Liver (tissue), 9 donors: Measurements from ENCODE around the gene TMPRSS13. TPM values are rescaled to one million over a fixed set of nuclear protein-coding genes. Genes with fewer than 3 reads are reported as not detected.

Experiments
- DNase-seq: peaks from one replicate; pipeline ENCODE4 v3.0.0-alpha.2; 2017; ENCODE audit warnings: low spot score
- H3K27ac ChIP-seq, 2 donors: one replicate each; pipeline ENCODE4 v1.7.0; 2013; ENCODE audit warnings: inconsistent platforms in 2 of 2, low read length in 2 of 2, control low read depth in 1 of 2, low read depth in 1 of 2, mild to moderate bottlenecking in 1 of 2
- H3K27me3 ChIP-seq, 4 donors: one replicate each; pipeline versions ENCODE4 v1.6.1 to v1.7.0; 2013; ENCODE audit warnings: low read length in 3 of 4, inconsistent platforms in 1 of 4, mild to moderate bottlenecking in 1 of 4, moderate library complexity in 1 of 4; ENCODE audit not compliant: control insufficient read depth in 4 of 4, insufficient read depth in 4 of 4
- H3K36me3 ChIP-seq, 4 donors: one replicate each; pipeline versions ENCODE4 v1.6.1 to v1.7.0; 2013; ENCODE audit warnings: low read length in 3 of 4, mild to moderate bottlenecking in 3 of 4, low read depth in 1 of 4, moderate library complexity in 1 of 4; ENCODE audit not compliant: control insufficient read depth in 4 of 4, insufficient read depth in 3 of 4
- H3K4me1 ChIP-seq, 4 donors: one replicate each; pipeline versions ENCODE4 v1.6.1 to v1.7.0; 2013; ENCODE audit warnings: low read length in 3 of 4, mild to moderate bottlenecking in 3 of 4, moderate library complexity in 1 of 4; ENCODE audit not compliant: control insufficient read depth in 4 of 4, insufficient read depth in 4 of 4
- H3K4me3 ChIP-seq, 3 donors: one replicate each; pipeline versions ENCODE4 v1.6.1 to v1.7.0; 2013; ENCODE audit warnings: low read length in 3 of 3, control low read depth in 1 of 3, low read depth in 1 of 3, mild to moderate bottlenecking in 1 of 3
- H3K9ac ChIP-seq, 2 donors: one replicate each; pipeline ENCODE4 v1.7.0; 2013; ENCODE audit warnings: low read length in 2 of 2, mild to moderate bottlenecking in 2 of 2, moderate library complexity in 2 of 2, control low read depth in 1 of 2, low read depth in 1 of 2
- H3K9me3 ChIP-seq, 4 donors: one replicate each; pipeline versions ENCODE4 v1.6.1 to v1.7.0; 2013; ENCODE audit warnings: low read length in 3 of 4; ENCODE audit not compliant: control insufficient read depth in 4 of 4
- ATF3 ChIP-seq: IDR thresholded peaks from 2 replicates; pipeline ENCODE4 v1.6.1; 2016; ENCODE audit warnings: antibody characterized with exemption
- EGR1 ChIP-seq, 2 donors: IDR thresholded peaks; 2 replicates each; pipeline ENCODE4 v1.6.1; 2016 to 2018; ENCODE audit warnings: antibody characterized with exemption in 2 of 2, low read depth in 2 of 2
- FOXA1 ChIP-seq: IDR thresholded peaks from 2 replicates; pipeline ENCODE4 v1.6.1; 2016; ENCODE audit warnings: antibody characterized with exemption
- HNF4G ChIP-seq: IDR thresholded peaks from 2 replicates; pipeline ENCODE4 v1.6.1; 2016; ENCODE audit warnings: antibody characterized with exemption
- JUND ChIP-seq, 2 donors: IDR thresholded peaks; 2 replicates each; pipeline ENCODE4 v1.6.1; 2016; ENCODE audit warnings: antibody characterized with exemption in 2 of 2
- NR2F2 ChIP-seq: IDR thresholded peaks from 2 replicates; pipeline ENCODE4 v1.6.1; 2016; ENCODE audit warnings: antibody characterized with exemption
- RAD21 ChIP-seq, 2 donors: IDR thresholded peaks; 2 replicates each; pipeline ENCODE4 v1.6.1; 2016; ENCODE audit warnings: antibody characterized with exemption in 2 of 2, mild to moderate bottlenecking in 2 of 2
- RXRA ChIP-seq, 2 donors: IDR thresholded peaks; 2 replicates each; pipeline ENCODE4 v1.6.1; 2017 to 2018; ENCODE audit warnings: antibody characterized with exemption in 2 of 2, mild to moderate bottlenecking in 1 of 2
- SP1 ChIP-seq: IDR thresholded peaks from 2 replicates; pipeline ENCODE4 v1.6.1; 2018; ENCODE audit warnings: antibody characterized with exemption, mild to moderate bottlenecking
- TAF1 ChIP-seq: conservative IDR thresholded peaks from 2 replicates; pipeline ENCODE4 v1.6.1; 2016; ENCODE audit warnings: antibody characterized with exemption, mild to moderate bottlenecking
- YY1 ChIP-seq: IDR thresholded peaks from 2 replicates; pipeline ENCODE4 v1.6.1; 2016; ENCODE audit warnings: antibody characterized with exemption, mild to moderate bottlenecking
- WGBS: extraction: QIAGEN DNeasy Blood & Tissue Kit; methylation state at CpG from one replicate; pipeline ENCODE4 v1.1.7; 2013; 5-methylcytosine and 5-hydroxymethylcytosine counted together
- polyA plus RNA-seq, 2 donors: library from polyadenylated mRNA; stranded (reverse) in 1 of 2; unstranded in 1 of 2; fragments of 200-250 nt in 1 of 2; fragments of >200 nt in 1 of 2; fragmentation: Nextera tagmentation in 1 of 2; extraction: Ambion mirVana in 1 of 2; gene quantifications; one replicate each; pipeline versions ENCODE4 v1.2.1 to v1.2.3, GENCODE V29; 2013 to 2015
- total RNA-seq, 2 donors: library from RNA; depleted of rRNA; stranded (reverse); fragments of >200 nt; gene quantifications; one replicate each; pipeline ENCODE4 v1.2.3, GENCODE V29; 2014
- TF ChIP-seq, protein P1 (sequence below): IDR thresholded peaks from 2 replicates; pipeline ENCODE4 v1.6.1; 2016; ENCODE audit warnings: antibody characterized with exemption, mild to moderate bottlenecking
- TF ChIP-seq, protein P2 (sequence below): fragments of 150-350 bp; IDR thresholded peaks from 2 replicates; pipeline ENCODE4 v1.5.1; 2017; ENCODE audit warnings: improper control_type of control experiment, low read depth, low read length; ENCODE audit not compliant: missing input control
- TF ChIP-seq, protein P3 (sequence below): IDR thresholded peaks from 2 replicates; pipeline ENCODE4 v1.6.1; 2016; ENCODE audit warnings: antibody characterized with exemption
- donor health status: healthy.
- donor health status: healthy.
- donor health status: healthy.
- donor health status: healthy.
- donor health status: healthy.

The TMPRSS13 gene
- total and polyA plus RNA-seq, 4 donors, result 0.11 to 0.93 (median 0.24) TPM

GRCh38 chr11:117876059-117876340 lies 53.2 kb downstream of the TMPRSS13 start (continued):
- TF ChIP-seq, protein P1, sequence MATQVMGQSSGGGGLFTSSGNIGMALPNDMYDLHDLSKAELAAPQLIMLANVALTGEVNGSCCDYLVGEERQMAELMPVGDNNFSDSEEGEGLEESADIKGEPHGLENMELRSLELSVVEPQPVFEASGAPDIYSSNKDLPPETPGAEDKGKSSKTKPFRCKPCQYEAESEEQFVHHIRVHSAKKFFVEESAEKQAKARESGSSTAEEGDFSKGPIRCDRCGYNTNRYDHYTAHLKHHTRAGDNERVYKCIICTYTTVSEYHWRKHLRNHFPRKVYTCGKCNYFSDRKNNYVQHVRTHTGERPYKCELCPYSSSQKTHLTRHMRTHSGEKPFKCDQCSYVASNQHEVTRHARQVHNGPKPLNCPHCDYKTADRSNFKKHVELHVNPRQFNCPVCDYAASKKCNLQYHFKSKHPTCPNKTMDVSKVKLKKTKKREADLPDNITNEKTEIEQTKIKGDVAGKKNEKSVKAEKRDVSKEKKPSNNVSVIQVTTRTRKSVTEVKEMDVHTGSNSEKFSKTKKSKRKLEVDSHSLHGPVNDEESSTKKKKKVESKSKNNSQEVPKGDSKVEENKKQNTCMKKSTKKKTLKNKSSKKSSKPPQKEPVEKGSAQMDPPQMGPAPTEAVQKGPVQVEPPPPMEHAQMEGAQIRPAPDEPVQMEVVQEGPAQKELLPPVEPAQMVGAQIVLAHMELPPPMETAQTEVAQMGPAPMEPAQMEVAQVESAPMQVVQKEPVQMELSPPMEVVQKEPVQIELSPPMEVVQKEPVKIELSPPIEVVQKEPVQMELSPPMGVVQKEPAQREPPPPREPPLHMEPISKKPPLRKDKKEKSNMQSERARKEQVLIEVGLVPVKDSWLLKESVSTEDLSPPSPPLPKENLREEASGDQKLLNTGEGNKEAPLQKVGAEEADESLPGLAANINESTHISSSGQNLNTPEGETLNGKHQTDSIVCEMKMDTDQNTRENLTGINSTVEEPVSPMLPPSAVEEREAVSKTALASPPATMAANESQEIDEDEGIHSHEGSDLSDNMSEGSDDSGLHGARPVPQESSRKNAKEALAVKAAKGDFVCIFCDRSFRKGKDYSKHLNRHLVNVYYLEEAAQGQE, result no peak
- no peak for TF ChIP-seq HNF4G
- no peak for TF ChIP-seq EGR1 (IDR thresholded peaks at IDR 0.05; ENCODE audit: low read depth in 2 of 2)
- no peak for TF ChIP-seq TAF1
- TF ChIP-seq SP1, result no peak
- no peak for TF ChIP-seq NR2F2
- TF ChIP-seq RAD21 (IDR thresholded peaks at IDR 0.05), result no peak
- TF ChIP-seq ATF3, result no peak
- no peak for TF ChIP-seq JUND (IDR thresholded peaks at IDR 0.05)
- no peak for TF ChIP-seq FOXA1

- H3K9me3 ChIP-seq, result no peaks in the 10 kb centered on the region
- no peaks in the 10 kb centered on the region for H3K36me3 ChIP-seq
- H3K27me3 ChIP-seq, result peaks cover 0 to 16% (median 1%) of the 10 kb centered on the region in 4 donors
- peak overlapping the region in 2 of 3 donors; percentile 43 to 44 for H3K4me3 ChIP-seq
- no peak overlapping the region for H3K9ac ChIP-seq
- H3K4me1 ChIP-seq, result peaks cover 0 to 15% (median 8%) of the 10 kb centered on the region in 4 donors
- peak; percentile 30 for DNase-seq
- H3K27ac ChIP-seq, result peak overlapping the region; percentile 59 to 61
- no peak for TF ChIP-seq TAF1
- TF ChIP-seq ATF3, result no peak
- no peak for TF ChIP-seq HNF4G
- TF ChIP-seq EGR1 (IDR thresholded peaks at IDR 0.05; ENCODE audit: low read depth in 2 of 2), result no peak
- whole genome bisulfite sequencing, result 4% methylated on average over 20 of the region's 20 CpGs
Measured at GRCh38 chr11:117875382-117876058, 53.7 kb downstream of the TMPRSS13 start.

- Histone ChIP-seq H3K9ac (no peak overlapping the region), H3K27ac (peak overlapping the region in 1 of 2 donors; percentile 9), H3K4me1 (peaks cover 0 to 15% (median 8%) of the 10 kb centered on the region in 4 donors), H3K9me3 (no peaks in the 10 kb centered on the region), H3K36me3 (no peaks in the 10 kb centered on the region), H3K27me3 (peaks cover 0 to 16% (median 1%) of the 10 kb centered on the region in 4 donors), H3K4me3 (no peak overlapping the region)
- peak; percentile 29 for DNase-seq
- WGBS, result 82% methylated on average over 4 of the region's 4 CpGs
- TF ChIP-seq RXRA (IDR thresholded peaks at IDR 0.05) (no peak), HNF4G (no peak), RAD21 (IDR thresholded peaks at IDR 0.05) (no peak), TAF1 (no peak), JUND (IDR thresholded peaks at IDR 0.05) (no peak), YY1 (no peak)
- TF ChIP-seq, protein P2, sequence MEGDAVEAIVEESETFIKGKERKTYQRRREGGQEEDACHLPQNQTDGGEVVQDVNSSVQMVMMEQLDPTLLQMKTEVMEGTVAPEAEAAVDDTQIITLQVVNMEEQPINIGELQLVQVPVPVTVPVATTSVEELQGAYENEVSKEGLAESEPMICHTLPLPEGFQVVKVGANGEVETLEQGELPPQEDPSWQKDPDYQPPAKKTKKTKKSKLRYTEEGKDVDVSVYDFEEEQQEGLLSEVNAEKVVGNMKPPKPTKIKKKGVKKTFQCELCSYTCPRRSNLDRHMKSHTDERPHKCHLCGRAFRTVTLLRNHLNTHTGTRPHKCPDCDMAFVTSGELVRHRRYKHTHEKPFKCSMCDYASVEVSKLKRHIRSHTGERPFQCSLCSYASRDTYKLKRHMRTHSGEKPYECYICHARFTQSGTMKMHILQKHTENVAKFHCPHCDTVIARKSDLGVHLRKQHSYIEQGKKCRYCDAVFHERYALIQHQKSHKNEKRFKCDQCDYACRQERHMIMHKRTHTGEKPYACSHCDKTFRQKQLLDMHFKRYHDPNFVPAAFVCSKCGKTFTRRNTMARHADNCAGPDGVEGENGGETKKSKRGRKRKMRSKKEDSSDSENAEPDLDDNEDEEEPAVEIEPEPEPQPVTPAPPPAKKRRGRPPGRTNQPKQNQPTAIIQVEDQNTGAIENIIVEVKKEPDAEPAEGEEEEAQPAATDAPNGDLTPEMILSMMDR, result no peak
- TF ChIP-seq, protein P3, sequence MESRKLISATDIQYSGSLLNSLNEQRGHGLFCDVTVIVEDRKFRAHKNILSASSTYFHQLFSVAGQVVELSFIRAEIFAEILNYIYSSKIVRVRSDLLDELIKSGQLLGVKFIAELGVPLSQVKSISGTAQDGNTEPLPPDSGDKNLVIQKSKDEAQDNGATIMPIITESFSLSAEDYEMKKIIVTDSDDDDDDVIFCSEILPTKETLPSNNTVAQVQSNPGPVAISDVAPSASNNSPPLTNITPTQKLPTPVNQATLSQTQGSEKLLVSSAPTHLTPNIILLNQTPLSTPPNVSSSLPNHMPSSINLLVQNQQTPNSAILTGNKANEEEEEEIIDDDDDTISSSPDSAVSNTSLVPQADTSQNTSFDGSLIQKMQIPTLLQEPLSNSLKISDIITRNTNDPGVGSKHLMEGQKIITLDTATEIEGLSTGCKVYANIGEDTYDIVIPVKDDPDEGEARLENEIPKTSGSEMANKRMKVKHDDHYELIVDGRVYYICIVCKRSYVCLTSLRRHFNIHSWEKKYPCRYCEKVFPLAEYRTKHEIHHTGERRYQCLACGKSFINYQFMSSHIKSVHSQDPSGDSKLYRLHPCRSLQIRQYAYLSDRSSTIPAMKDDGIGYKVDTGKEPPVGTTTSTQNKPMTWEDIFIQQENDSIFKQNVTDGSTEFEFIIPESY, result no peak
Measured at GRCh38 chr11:117874910-117875381, 54.3 kb downstream of the TMPRSS13 start.
